Activated effector memory CD4-positive, alpha-beta T cell treated with anti-CD3 and anti-CD28 coated beads, Interleukin-2, amount 50 U/mL, for 16 hours (primary cell): ENCODE data around the gene RGS19.

Experiments
- DNase-seq: peaks from one replicate; pipeline ENCODE4 v3.0.0-alpha.2; 2020

The RGS19 gene

DNA sequence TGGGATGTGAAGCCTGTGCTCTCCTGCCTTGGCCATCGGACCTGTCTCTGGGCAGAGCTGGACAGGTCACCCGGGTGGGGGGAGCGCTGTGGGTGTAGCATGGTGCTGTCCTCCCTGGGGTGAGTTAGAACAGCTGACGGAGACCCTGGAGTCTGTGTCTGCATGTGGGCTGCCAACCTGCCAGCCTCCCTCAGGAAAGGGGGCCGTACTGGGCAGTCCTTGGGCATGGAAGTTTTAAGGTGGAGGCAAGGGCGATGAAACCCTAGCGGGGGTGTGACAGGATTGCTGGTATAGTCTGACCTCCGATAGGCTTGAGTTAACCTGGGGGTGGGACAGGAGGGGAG is 32.3 kb downstream of the RGS19 start:
- DNase-seq, result no peak

DNA sequence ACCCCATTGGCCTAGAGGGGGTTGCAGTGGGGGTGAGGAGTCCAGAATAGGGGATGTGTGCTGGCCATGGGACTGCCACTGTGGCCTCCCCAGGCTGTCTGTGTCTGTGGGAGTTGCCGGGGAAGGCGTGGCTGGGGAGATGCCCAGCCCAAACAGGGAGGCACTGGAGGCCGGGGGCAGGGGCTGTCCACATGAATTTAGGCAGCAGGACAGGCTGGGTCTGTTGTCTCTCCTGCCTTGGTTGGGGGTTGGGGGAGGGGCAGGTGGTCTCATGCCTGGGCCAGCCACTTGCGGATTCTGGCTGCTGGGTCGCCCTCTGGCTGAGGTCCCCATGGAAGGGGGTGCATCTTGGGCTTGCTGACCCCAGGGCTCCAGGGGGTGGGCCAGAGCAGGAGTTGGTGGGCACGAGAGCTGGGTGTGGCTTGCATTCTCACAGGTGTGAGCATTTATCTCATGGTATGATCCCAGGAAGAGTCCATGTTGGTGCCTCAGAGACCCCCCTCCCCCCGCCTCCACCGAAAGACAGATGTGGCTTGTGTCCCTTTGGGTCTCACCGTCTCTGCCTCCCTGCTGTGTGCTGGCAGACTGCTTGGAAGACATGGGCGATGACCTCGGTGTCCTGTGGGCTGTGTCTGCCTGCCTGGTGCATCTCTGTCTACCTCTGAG is 33.8 kb downstream of the RGS19 start:
- no peak for DNase-seq

DNA sequence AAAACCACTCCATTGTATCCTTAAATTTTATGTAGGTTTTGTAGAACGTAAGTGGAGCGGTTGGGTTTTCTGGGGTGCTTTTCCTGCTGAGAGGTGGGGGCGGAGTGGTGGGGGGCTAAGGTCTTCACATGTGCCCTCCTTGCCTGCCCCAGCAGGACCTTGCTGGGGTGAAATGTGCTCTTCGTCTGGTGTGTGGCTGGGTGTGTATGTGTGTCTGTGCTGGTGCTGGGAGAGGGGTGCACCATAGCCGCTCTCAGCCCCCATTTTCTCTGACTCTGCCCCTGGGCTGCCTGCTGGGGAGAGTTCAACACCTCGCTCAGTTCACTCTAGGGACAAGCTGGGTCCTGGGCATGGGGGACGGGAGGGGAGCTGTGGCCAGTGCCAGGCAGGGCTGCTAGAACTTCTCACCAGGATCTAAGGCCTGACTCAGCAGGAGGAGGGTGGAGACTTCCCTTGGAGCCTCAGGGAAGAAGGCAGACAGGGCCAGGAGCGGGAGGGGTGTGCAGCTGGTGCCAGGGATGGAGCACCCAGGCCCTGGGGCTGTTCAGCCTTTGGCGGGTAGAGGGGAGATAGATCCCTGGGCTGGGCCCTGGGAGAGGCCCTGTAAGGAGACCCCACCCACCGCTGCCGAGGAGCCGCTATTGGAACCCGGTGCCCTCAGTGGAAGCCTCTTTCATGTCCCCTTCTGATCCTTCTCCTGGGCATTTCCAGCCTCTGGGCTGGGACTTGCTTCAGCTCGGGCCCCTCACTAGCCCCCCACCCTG is 34.7 kb downstream of the RGS19 start:
- no peak for DNase-seq

DNA sequence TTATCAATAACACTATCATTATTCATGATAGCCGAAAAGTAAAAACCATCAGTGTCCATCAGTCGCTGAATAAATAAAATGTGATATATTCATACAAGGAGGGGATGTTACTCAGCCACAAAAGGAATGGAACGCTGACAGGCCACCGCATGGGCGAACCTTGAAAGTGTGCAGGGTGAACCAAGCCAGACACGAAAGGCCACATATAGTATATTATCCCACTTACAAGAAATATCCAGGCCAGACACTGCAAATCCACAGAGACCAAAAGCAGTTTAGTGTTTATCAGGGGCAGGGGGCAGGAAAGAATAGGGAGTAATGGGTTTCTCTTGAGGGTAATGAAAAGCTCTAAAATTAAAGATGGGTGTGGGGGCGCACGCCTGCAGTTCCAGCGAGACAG is 35.5 kb downstream of the RGS19 start:
- DNase-seq, result no peak

DNA sequence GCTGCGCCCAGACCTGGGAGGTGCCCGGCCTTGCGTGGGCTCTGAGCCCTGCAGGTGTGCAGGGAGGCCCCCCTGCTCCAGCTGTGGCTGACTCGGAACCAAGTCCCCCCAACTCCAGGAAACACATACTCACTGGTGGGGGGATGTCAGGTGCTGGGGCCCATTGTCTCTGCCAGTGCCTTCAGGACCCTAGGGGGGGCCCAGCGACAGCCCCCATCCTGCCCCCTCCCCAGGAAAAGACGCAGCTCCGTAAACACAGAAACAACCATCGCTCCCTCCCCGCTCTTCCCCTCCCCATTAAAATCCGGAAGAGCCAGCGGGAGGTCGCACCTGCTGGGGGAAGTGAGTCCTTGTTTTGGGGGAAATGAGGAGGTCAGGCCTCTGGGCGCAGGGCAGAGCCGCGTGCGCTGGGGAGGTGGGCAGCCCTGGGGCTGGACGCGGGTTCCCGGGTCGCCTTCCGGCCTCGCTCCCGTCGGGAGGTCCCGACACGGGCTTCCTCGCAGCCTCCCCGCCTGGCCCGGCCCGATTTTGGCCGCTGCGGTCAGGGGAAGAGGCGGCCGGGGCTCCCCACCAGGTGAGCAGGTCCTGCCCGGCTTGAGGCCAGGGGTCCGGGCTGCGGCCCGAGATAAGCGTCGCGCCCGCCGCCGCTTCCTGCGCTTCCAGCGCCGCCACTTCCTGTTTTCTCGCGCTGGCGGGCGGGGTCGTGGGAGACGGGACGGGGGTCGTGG is 37.1 kb downstream of the RGS19 start:
- DNase-seq, result no peak

DNA sequence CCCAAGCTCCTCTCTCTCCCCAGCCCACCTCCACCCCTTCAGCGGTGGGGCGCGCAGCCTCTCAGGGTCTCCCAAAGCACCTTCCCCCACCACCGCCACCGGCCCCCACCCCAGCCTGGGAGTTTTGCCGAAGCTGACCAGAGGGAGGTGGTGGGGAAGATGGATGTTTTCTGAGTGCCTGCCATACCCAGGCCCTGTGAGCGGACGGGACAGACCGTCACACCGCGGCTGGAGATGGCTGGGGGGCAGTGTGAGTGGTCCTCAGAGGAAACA is 37.6 kb downstream of the RGS19 start:
- no peak for DNase-seq

DNA sequence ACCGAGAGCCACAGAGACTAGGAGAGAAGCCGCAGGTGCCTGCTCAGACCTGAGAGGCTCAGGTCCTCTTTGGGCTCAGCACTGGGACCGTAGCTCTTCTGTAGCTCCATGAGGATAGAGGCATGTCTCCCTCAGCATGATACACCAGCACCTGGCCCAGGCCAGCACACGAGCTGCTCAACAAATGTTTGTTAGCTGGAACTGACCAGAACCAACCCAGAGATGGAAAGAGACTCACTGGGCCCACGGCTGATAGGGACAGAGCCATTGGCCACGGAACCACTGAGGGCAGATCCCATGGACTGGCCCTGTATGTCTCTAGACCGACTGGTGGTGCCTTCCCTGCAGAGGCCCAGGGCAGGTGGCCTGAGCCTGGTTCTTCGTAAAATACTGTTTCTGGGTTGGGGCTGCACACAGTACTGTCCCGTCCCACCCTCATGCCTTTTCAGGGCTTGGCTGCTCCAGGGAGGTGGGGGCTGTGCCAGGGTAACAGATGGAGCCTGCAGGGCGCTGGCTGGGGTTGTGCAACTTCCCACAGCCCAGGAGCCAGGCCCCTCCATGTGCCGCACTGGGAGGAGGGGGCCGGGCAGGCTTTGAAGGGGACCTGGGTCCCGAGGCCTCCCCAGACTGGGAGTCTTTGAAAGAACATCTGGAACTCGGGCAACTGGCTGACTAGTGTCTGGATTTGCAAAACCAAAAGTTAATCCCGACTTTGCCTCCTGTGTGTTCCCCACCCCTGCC is 38.1 kb downstream of the RGS19 start:
- no peak for DNase-seq

DNA sequence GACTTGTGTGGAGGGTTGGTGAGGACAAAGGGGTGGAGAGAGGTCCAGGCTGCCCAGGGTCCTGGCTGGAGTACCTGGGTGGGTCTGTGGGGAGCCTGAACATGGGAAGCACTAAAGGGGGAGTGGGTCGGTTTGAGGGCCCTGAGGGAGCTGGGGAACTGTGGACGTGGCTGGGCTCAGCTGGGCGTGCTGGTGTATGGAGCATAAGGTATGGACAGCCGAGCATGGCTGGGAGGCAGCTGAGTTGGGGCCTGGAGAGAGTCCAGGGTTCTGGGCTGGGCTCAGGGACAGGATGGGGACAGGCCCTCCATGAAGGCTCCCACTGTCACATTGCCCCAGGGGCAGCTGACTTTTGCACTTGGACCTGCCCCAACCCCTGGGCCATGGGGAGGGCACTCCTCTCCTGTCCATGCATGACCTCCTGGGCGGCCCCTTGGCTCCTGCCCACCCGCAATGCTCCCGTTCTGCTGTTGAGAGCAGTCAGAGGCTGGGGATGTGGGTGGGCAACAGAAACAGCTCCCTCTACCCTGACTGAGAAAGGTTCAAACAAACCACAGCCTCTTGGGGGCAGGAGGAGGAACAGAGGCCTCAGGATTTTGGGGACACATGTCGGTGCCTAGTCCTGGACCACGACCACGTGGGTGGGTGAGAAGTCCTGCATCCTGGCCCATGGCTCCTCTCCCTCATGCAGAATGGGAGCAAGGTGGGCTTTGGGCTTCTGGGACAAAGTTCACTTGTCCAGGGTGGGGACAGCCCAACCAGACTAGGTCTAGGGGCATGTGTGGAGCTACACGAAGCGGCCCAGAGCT is 38.9 kb downstream of the RGS19 start:
- no peak for DNase-seq

DNA sequence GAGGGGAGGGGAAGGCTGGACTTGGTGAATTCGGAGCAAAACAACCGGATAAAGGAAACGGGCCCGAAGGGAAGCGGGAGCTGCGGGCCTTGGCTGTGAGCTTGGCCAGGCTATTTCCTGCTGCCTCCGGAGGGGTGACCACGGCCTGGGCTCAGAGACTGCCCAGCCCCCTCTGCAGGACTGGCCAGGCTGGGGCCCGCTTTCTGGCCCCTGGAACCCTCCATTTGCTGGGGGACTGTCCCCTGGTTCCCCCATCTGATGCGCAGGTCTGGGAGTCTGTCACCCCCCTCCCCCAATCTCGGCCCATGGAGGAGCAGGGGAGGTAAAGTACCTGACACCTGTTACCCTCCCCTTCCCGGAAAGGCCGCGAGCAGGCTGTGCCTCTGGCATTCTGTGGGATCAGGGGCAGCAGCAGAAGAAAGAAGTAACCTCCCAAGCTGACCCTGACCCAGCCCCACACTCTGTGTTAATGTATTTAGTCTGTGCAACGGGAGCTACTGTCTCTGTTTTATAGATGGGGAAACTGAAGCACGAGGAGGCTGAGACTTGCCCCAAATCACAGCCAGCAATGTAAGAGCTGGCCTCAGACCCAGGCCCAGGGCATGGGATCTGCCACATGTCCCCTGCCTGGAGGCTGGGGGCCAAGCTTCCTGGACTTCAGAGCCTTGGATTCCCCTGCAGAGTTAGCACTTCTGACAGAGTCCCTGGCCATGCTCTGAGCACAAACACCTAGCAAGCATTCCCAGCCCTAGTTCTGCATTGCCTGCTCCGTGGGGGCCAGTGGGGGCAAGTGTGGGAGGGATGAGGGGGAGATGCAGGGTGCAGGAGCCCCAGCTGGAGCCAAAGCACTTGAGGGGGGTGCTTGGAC is 39.8 kb downstream of the RGS19 start:
- no peak for DNase-seq

DNA sequence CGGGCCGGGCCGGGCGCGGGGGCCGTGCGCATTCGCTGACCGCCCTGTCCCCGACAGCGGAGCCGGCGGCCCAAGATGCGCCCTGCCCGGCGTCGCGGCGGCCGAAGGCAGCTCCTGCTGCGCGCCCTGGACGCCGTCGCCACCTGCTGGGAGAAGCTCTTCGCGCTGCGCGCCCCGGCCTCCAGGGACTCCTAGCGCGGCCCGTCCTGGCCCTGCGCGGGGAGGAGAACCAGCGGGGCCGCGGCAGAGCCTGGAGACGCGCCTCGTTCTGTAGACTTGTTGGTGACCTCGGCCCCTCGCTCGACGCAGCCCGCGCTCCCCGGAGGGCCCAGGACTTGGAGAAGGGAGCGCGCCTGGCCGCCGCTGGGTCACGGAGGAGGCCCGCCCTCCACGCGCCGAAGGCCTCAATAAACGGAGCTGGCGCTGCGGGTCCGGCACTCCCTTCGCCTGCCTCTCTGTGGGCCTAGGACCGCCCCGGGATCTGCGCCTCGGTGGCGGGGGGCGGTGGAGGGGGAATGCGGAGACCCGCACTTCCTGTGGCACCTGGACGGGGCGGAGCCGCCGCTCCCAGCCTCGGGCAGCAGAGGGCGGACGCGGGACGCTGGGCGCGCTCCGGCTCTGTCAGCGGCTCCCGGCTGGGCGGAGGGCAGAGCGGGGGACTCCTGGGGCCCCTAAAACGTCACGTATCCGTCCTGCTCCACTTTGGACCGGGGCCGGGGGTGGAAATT is 40.6 kb downstream of the RGS19 start:
- DNase-seq, result peak; percentile 92

DNA sequence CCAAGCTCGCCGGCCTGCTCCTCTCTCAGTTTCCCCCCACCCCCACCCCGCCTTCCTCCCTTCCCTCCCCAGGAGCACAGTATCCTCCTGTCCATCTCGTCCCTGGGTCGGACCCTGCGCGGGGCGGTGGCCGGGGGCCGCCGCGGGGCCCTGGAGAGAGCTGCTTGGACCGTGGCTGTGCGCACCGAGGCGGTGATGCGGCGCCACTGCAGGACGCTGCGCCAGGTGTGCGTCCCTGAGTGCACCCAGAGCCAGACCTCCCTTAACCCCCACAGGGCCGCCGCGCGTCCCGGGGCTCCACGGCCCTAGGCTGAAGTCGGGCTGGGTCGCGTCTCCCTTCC is 41.1 kb downstream of the RGS19 start:
- no peak for DNase-seq

DNA sequence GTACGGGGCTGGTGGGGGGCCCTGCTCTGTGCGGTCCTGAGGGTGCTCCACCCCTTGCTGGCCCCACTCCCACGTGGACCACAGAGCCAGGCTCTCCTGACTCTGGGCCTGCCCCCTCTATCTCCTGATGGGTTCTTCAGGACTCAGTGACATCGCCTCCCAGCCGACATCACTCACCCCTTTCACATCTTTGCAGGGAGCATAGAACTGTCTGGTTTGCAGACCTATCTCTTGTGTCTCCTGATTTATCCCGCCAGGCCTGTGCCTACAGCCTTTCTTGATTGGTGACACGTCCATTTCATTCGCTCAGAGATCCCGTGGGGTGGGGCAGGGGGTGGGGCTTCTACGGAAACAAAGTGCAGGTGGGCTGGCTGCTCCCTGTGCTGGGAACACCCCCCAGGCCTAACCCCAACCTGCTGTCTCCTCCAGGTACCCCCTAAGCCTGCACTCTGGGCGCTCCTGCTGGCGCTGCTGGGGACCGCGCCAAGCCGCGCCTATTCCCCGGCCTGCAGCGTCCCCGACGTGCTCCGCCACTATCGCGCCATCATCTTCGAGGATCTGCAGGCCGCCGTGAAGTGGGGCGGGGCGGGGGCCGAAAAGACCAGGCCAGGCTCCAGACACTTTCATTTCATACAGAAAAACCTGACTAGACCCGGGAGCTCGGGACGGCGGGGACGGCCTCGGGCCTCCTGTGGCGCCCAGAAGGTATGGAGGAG is 41.7 kb downstream of the RGS19 start:
- no peak for DNase-seq

DNA sequence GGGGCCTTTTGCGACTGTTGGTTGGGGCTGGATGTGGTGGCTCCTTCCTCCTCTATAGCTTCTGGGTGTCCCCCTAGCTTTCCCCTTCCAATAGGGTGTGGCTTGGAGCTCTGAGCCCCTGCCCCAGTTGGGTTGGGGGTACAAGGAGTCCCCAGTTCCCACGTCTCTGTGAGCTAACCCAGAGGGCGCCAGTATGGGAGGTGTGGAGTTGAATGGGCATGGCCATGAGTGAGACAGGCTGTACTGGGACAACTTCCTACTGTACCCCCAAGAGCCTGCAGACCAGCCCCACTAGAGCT is 42.2 kb downstream of the RGS19 start:
- no peak for DNase-seq

DNA sequence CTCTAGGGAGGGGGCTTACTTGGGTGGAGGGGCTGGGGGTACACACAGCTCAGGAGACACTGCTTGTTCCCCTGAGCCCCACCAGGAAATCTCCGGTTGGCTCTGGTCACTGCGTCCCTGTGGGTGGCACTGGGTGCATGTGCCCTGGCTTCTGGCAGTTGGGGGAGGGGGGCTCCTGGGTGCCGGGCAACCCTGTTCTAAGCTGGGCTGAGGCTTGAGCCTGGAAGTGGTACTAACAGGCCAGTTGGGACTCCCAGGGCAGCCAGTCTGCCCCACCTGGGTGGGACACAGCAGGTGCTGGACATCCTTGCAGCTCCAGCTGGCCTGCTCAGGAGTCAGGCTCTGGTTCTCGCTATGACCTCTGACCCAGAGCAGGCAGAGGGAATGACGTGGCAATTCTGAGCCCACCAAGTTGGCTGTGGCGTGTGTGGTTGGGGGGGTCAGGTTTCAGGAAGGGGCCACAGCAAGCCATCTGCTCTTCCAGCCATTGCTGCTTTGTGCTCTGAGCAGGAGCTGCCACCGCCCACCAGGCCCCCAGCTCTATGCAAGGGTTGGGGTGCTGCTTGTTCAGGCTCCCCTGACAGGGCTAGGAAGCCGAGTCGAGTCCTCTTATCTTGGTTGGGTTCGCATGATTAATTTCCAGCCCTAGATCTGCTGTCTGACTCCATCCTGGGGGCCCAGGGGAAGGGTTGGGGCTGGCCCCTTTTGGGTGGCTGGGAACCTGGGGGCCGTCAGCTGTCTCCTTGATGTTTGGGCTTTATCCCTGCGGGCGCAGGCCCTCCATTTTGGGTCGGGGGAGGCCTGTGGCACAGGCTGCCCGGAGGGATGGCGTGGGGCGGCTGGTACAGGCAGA is 42.7 kb downstream of the RGS19 start:
- no peak for DNase-seq

DNA sequence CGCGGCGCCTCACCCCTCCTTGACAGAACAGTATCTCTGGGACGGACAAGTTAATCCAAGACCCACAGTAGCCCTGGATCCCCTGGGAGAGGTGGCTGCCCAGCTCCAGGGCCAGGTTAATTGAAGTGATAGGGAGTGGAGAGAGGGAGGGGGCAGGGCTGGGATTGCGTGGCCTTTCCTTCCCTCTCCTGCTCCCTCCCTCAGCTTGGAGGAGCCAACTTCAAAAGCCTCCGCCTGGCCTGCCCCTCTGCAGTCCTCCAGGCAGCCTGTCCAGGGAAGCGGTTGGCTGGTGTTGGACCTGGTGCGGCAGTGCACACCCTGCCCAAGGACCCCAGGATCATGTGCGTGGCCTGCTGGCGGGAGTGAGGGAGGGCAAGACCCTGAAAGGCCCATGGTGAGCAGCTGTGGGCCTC is 43.4 kb downstream of the RGS19 start, which contains the start of gene C20orf204:
C20orf204 (plus strand) TSS at position 250 of the 413 bp plus-strand sequence; CDS start at position 392, 142 bp downstream.
- DNase-seq, result no peak

DNA sequence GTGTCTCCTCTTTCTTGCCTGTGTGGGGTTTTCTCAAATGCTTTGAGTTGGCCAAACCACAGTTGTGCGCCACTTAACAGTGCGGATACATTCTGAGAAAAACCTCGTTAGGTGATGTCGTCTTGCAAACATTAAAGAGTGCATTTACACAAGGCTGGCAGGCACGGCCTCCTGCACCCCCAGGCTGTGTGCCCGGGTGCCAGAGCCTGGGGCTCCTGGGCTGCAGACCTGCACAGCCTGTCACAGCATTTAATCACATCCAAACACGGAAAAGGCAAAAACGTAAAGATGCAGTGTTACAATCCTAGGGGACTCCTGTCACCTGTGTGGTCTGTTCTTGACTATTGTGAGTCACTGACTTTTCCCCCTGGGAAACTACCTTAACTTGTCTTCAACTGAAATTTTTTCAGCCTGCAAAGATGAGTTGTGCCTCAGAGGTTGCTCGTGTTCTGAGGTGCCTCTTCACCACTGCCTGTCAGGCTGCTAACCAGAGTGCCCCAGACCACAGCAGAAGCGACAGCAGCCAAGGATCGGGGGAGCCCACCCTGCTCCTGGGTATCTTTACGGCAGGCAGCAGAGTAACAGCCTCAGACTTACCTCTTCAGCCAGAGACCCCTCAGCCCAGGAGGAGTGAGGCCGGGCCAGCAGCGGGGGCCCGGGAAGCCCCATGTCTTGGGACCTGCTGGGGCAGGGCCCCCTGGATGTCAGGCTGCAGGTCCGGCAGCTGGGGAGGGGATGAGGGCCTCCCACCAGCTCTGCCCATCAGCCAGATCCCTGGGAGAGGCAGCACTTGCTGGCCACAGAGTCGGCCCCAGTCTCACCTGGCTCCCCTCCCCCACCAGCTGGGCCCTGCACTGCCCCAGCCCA is 44.0 kb downstream of the RGS19 start:
- DNase-seq, result no peak

DNA sequence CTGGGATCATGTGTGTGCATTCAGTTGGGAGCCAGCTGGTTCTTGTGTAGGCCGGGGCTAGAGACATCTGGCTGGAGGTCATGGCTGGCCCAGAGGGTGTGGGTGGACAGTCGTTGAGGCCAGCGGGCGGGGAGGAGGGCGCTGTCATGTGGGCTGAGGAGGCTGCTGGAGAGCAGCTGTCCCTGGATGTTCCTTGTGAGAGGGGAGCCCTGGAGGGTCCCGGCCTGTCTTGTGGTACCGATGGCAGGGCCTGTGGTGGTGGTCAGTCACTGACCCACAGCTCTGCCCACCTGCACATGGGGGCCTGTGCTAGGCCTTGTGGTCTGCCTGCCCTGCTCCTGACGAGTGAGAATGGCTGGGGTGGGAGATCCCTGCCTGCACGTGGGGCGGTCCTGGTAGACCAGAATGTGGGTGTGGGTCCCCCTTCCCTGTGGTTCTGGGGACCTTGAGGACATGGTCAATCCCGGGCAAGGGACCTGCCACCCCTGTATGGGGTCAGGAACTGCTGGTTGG is 45.3 kb downstream of the RGS19 start:
- DNase-seq, result no peak
